Stimulated activated naive B cell treated with anti-CD40 and anti-IgM and Interleukin-4, amounts not matched to agents 10 μg/mL and 1 μg/mL and 100 μg/mL, for 72 hours (primary cell): ENCODE data around the gene ARHGAP6.

ENCODE experiments used
- ATAC-seq, 2 donors: fragments of 150-1000 bp; cut with Tn5 transposase; replicated peaks; 2 replicates each; pipeline ENCODE4 v1.10.0; 2021; ENCODE audit warnings: moderate library complexity in 1 of 2
- DNase-seq: peaks from one replicate; pipeline ENCODE4 v3.0.0; 2021
- H3K27ac Mint-ChIP-seq: one replicate; pipeline ENCODE4 v1.8.0; 2022; ENCODE audit warnings: mild to moderate bottlenecking, mixed read lengths
- H3K27me3 Mint-ChIP-seq, 2 donors: one replicate each; pipeline ENCODE4 v1.8.0; 2022; ENCODE audit warnings: mixed read lengths in 2 of 2
- H3K36me3 Mint-ChIP-seq, 2 donors: one replicate each; pipeline ENCODE4 v1.8.0; 2022; ENCODE audit warnings: mixed read lengths in 2 of 2, mild to moderate bottlenecking in 1 of 2
- H3K4me1 Mint-ChIP-seq, 2 donors: one replicate each; pipeline ENCODE4 v1.8.0; 2022; ENCODE audit warnings: mixed read lengths in 2 of 2, mild to moderate bottlenecking in 1 of 2
- H3K4me3 Mint-ChIP-seq, 2 donors: one replicate each; pipeline ENCODE4 v1.8.0; 2022; ENCODE audit warnings: mild to moderate bottlenecking in 2 of 2, mixed read lengths in 2 of 2, moderate library complexity in 1 of 2
- H3K9me3 Mint-ChIP-seq, 2 donors: one replicate each; pipeline ENCODE4 v1.8.0; 2022; ENCODE audit warnings: mixed read lengths in 2 of 2, mild to moderate bottlenecking in 1 of 2

The ARHGAP6 gene

GRCh38 chrX:11398785-11399184, 266.9 kb downstream of the ARHGAP6 start:
- DNase-seq (no peak), ATAC-seq (no peak)
- H3K4me3 Mint-ChIP-seq, result no peak overlapping the region
- H3K4me1 Mint-ChIP-seq, result no peaks in the 10 kb centered on the region
- peaks cover 0 to 16% of the 10 kb centered on the region in 2 donors for H3K27me3 Mint-ChIP-seq
- no peaks in the 10 kb centered on the region for H3K36me3 Mint-ChIP-seq
- no peaks in the 10 kb centered on the region for H3K9me3 Mint-ChIP-seq
- H3K27ac Mint-ChIP-seq, result no peak overlapping the region

GRCh38 chrX:11398139-11398538, 267.6 kb downstream of the ARHGAP6 start:
- Mint-ChIP-seq H3K36me3 (no peaks in the 10 kb centered on the region), H3K27ac (no peak overlapping the region), H3K4me1 (no peaks in the 10 kb centered on the region), H3K9me3 (no peaks in the 10 kb centered on the region), H3K4me3 (no peak overlapping the region), H3K27me3 (peaks cover 0 to 16% of the 10 kb centered on the region in 2 donors)
- no peak for ATAC-seq
- DNase-seq, result no peak

GRCh38 chrX:11397680-11398079, 268.0 kb downstream of the ARHGAP6 start:
- Mint-ChIP-seq H3K36me3 (no peaks in the 10 kb centered on the region), H3K9me3 (no peaks in the 10 kb centered on the region), H3K4me3 (no peak overlapping the region), H3K27ac (no peak overlapping the region), H3K4me1 (no peaks in the 10 kb centered on the region), H3K27me3 (peaks cover 0 to 16% of the 10 kb centered on the region in 2 donors)
- DNase-seq (no peak), ATAC-seq (no peak)

GRCh38 chrX:11395859-11396258, 269.9 kb downstream of the ARHGAP6 start:
- H3K36me3 Mint-ChIP-seq, result no peaks in the 10 kb centered on the region
- H3K4me3 Mint-ChIP-seq, result no peak overlapping the region
- no peaks in the 10 kb centered on the region for H3K9me3 Mint-ChIP-seq
- no peak overlapping the region for H3K27ac Mint-ChIP-seq
- H3K27me3 Mint-ChIP-seq, result peaks cover 0 to 10% of the 10 kb centered on the region in 2 donors
- DNase-seq, result no peak
- ATAC-seq, result no peak
- no peaks in the 10 kb centered on the region for H3K4me1 Mint-ChIP-seq

GRCh38 chrX:11393949-11394654, 271.6 kb downstream of the ARHGAP6 start:
- Mint-ChIP-seq H3K4me1 (no peaks in the 10 kb centered on the region), H3K27ac (no peak overlapping the region), H3K9me3 (no peaks in the 10 kb centered on the region), H3K36me3 (no peaks in the 10 kb centered on the region), H3K4me3 (no peak overlapping the region), H3K27me3 (peaks cover 0 to 4% of the 10 kb centered on the region in 2 donors)
- DNase-seq (no peak), ATAC-seq (no peak)

- H3K27me3 Mint-ChIP-seq, result no peaks in the 10 kb centered on the region
- H3K27ac Mint-ChIP-seq, result no peak overlapping the region
- DNase-seq (no peak), ATAC-seq (no peak)
- H3K4me1 Mint-ChIP-seq, result peaks cover 2 to 8% of the 10 kb centered on the region in 2 donors
- H3K9me3 Mint-ChIP-seq, result no peaks in the 10 kb centered on the region
- H3K4me3 Mint-ChIP-seq, result no peak overlapping the region
- H3K36me3 Mint-ChIP-seq, result no peaks in the 10 kb centered on the region
Measured at GRCh38 chrX:11386812-11387211, 278.9 kb downstream of the ARHGAP6 start.

GRCh38 chrX:11386001-11386523, 279.7 kb downstream of the ARHGAP6 start:
- DNase-seq (no peak), ATAC-seq (no peak)
- no peak overlapping the region for H3K4me3 Mint-ChIP-seq
- H3K4me1 Mint-ChIP-seq, result peaks cover 3 to 8% of the 10 kb centered on the region in 2 donors
- H3K27ac Mint-ChIP-seq, result no peak overlapping the region
- no peaks in the 10 kb centered on the region for H3K27me3 Mint-ChIP-seq
- no peaks in the 10 kb centered on the region for H3K36me3 Mint-ChIP-seq
- no peaks in the 10 kb centered on the region for H3K9me3 Mint-ChIP-seq

- no peak overlapping the region for H3K4me3 Mint-ChIP-seq
- no peak for DNase-seq
- H3K9me3 Mint-ChIP-seq, result peaks cover 0 to 2% of the 10 kb centered on the region in 2 donors
- H3K27ac Mint-ChIP-seq, result no peak overlapping the region
- no peaks in the 10 kb centered on the region for H3K36me3 Mint-ChIP-seq
- peaks cover 3 to 8% of the 10 kb centered on the region in 2 donors for H3K4me1 Mint-ChIP-seq
- peaks cover 4 to 8% of the 10 kb centered on the region in 2 donors for H3K27me3 Mint-ChIP-seq
- no peak for ATAC-seq
Measured at GRCh38 chrX:11382930-11383329, 282.8 kb downstream of the ARHGAP6 start.

GRCh38 chrX:11381464-11381863, 284.3 kb downstream of the ARHGAP6 start:
- Mint-ChIP-seq H3K27ac (no peak overlapping the region), H3K36me3 (no peaks in the 10 kb centered on the region), H3K4me3 (no peak overlapping the region), H3K4me1 (peaks cover 3 to 6% of the 10 kb centered on the region in 2 donors), H3K9me3 (peaks cover 0 to 2% of the 10 kb centered on the region in 2 donors), H3K27me3 (peaks cover 8 to 9% of the 10 kb centered on the region in 2 donors)
- ATAC-seq (peak; percentile 77 to 90), DNase-seq (peak; percentile 3)

- Mint-ChIP-seq H3K4me1 (peaks cover 1 to 8% of the 10 kb centered on the region in 2 donors), H3K27me3 (peaks cover 8 to 17% of the 10 kb centered on the region in 2 donors), H3K4me3 (no peak overlapping the region), H3K27ac (no peak overlapping the region), H3K9me3 (peaks cover 0 to 2% of the 10 kb centered on the region in 2 donors), H3K36me3 (no peaks in the 10 kb centered on the region)
- DNase-seq (no peak), ATAC-seq (no peak)
Measured at GRCh38 chrX:11380187-11380844, 285.4 kb downstream of the ARHGAP6 start.

GRCh38 chrX:11376163-11376562, 289.6 kb downstream of the ARHGAP6 start:
- Mint-ChIP-seq H3K36me3 (no peaks in the 10 kb centered on the region), H3K27me3 (peaks cover 8 to 17% of the 10 kb centered on the region in 2 donors), H3K4me1 (peaks cover 0 to 8% of the 10 kb centered on the region in 2 donors), H3K4me3 (no peak overlapping the region), H3K9me3 (peaks cover 0 to 2% of the 10 kb centered on the region in 2 donors), H3K27ac (no peak overlapping the region)
- no peak for DNase-seq
- no peak for ATAC-seq

- H3K9me3 Mint-ChIP-seq, result peaks cover 0 to 2% of the 10 kb centered on the region in 2 donors
- H3K36me3 Mint-ChIP-seq, result no peaks in the 10 kb centered on the region
- ATAC-seq (no peak), DNase-seq (no peak)
- no peak overlapping the region for H3K4me3 Mint-ChIP-seq
- peaks cover 8 to 17% of the 10 kb centered on the region in 2 donors for H3K27me3 Mint-ChIP-seq
- peaks cover under 1 to 8% of the 10 kb centered on the region in 2 donors for H3K4me1 Mint-ChIP-seq
- H3K27ac Mint-ChIP-seq, result no peak overlapping the region
Measured at GRCh38 chrX:11375614-11376119, 290.1 kb downstream of the ARHGAP6 start.

GRCh38 chrX:11374570-11374969, 291.1 kb downstream of the ARHGAP6 start:
- ATAC-seq, result no peak
- no peak for DNase-seq
- Mint-ChIP-seq H3K27ac (no peak overlapping the region), H3K36me3 (no peaks in the 10 kb centered on the region), H3K4me3 (no peak overlapping the region), H3K4me1 (peaks cover 2 to 8% of the 10 kb centered on the region in 2 donors), H3K9me3 (peaks cover 0 to 2% of the 10 kb centered on the region in 2 donors), H3K27me3 (peaks cover 8 to 17% of the 10 kb centered on the region in 2 donors)

- Mint-ChIP-seq H3K36me3 (no peaks in the 10 kb centered on the region), H3K27ac (no peak overlapping the region), H3K27me3 (peaks cover 0 to 7% of the 10 kb centered on the region in 2 donors), H3K4me3 (no peak overlapping the region), H3K4me1 (peaks cover 2 to 7% of the 10 kb centered on the region in 2 donors), H3K9me3 (no peaks in the 10 kb centered on the region)
- DNase-seq (no peak), ATAC-seq (no peak)
Measured at GRCh38 chrX:11371106-11371505, 294.6 kb downstream of the ARHGAP6 start.
